IPS DF 4.7 (cell line): Measurements from ENCODE around the gene DDRGK1.
"Not testable (repeated sequence)": the region's sequence is repeated elsewhere in the genome, so short reads cannot be mapped to it uniquely, and the experiment has no call there.

Experiments
- DNase-seq: peaks from one replicate; pipeline ENCODE4 v3.0.0-alpha.2; 2013; ENCODE audit warnings: low spot score; ENCODE audit errors: extremely low read depth

DDRGK1 gene

DNA sequence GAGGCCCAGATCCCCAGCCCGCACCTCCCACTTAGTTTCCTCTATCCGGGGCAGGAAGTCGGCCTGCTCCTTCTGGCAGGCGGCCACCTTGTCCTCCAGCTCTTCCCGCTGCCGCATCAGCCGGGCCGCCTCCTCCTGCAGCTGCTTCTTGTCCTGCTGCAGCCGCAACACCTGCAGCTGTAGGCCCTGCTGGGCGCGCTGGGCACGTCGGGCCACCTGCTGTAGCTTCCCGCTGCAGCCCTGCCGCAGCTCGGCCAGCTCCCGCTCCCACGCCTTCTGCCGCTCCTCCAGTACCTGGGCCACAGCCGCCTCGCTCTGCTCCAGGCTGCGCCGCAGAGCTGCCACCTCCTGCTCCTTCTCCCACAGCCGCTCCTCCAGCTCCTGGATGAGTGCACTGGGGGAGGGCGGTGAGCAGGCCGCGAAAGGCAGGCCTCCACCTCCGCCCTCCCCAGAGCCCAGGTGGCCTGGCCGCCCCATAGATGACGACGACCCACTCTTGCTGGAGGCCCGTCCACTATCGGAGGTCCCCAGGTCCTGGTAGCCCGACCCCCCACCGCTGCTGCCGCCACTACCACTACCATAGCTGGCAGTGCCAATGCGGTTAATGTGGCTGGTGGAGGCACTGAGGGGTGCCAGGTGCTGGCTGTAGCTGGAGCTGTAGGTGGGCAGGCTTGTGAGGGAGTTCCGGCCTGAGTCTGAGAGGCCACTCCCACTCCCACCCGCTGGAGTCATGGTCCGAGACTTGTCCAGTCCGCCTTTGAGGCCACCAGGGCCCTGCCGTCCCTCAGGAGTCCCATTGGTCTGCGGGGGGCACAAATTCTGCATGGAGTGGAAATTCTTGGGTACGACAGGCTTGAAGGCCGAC lies 38.8 kb downstream of the DDRGK1 start:
- no peak for DNase-seq

DNA sequence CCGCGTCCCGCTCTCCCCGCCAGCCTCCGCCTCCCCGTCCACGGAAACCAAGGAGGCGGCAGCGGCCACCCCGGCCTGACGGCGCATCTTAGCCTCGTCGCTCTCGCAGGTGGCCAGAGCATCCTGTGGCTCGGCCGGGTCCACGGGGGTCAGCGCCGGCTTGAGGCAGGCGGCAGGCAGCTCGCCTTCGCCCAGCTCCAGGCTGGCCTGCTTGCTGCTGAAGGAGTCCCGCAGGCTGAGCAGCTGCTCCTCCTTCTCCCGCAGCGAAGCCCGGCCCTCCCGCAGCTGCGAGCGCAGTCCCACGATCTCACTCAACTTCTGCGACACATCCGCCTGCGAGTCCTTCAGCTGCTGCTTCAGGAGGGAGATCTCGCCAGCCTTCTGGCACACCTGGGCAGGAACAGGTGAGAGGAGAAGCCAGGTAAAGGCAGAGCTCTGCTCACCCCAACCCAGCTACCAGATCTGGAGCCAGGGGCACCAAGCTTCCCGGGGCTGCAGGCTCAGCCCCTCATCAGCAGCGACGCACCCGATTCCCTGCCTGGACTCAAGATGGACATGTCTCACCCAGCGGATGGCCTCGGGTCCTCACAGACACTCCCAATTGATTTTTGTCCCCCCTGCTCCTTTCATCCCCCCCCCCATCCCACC lies 39.6 kb downstream of the DDRGK1 start:
- no peak for DNase-seq

DNA sequence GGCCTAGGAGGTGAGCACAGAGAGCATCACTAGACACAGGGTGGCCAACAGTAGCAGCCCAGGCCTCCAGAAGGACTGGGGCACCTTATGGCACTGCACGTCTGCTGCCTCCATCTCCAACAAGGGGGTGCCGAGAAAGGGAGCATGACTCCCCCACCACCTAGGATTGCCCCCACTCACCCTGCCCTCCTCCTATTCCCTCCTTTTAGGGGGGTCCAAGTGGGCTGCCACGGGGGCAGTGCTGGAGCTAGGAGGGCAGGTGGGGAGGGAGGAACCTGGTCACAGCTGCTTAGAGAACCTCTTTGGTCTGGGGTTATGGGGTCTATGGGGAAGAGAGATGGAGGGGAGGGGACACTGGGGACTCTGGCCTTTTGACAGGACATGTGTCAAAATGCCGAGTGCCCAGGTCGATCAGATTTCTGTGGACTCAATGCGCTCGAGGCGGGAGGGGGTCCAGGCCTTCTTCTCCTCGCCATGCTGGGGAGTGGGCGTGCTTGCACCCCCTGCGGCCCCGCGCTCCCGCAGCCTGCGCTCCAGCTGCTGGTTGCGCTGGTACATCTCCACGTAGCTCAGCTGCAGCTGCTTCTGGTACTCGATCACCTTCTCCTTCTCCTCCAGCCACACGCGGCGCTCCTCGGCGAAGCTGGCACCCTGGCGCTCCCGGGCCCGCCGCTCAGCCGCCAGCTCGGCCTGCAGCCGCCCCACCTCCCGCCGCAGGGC lies 40.3 kb downstream of the DDRGK1 start:
- DNase-seq, result no peak

DNA sequence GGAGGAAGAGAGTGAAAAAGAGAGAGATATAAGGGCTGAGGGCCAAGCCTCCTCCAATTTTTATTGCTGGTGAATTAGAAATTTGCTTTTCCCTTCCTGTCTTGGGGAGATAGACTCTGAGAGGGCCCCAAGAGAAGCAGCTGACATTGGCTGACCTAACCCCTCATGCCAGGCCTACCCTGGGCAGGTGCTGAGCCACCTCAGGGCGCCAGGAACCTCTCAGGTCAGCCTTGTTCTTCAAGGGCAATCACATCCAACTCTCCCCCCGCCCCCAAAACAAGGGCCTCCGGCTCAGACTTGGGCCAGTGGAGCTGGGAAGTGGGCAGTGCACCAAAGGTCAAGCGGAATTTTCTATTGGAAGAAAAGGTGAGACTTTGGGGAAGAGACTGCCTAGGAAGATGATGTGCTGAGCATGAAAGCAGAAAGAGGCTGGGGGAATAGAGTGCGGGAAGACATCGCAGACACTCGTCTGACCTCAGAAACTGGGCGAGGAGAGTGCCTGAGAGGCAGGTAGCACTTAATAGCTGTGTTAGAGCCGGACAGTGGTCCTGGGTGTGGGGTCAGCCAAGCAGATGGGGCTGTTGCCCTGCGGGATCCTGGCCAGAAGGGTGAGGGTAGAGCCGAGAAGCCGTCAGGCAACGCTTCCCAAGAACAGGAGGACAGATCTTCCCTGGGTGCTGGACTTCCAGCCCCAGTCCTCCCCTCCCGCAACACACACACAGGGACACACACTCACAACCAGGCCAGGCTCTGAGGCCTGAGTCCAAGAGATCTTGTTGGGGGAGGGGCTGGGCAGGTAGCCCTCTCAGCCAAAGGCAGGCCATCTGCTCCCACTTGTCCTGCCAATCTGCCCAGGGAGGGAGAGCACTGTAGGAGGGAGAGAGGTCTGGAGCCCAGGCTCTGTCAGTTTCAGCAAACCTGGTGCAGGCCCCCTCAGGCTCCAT lies 41.1 kb downstream of the DDRGK1 start:
- DNase-seq, result no peak

DNA sequence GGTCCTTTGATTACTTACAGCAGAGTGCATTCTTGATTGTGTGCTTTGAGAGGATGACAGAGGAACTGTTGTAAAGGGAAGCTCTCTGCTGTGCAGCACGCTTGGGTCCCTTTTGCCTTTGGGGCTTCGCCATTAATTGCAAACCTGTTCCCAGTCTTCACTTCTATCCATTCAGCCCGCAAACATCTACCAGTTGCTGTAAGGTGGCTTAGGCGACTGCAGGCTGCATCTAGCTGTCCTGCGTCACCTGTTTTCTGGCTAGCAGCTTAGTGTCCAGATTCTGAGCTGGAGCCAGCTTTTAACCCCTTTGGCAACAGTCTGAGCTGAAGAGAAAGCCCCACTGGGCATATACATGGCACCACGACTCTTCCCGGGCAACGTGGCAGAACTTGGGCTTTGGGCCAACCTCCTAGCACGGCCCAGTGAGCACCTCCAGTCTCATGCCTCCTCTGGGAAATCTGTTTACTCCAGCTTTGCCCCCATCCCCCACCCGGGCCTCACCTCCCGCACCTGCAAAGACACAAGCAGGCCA lies 42.3 kb downstream of the DDRGK1 start:
- DNase-seq, result no peak

DNA sequence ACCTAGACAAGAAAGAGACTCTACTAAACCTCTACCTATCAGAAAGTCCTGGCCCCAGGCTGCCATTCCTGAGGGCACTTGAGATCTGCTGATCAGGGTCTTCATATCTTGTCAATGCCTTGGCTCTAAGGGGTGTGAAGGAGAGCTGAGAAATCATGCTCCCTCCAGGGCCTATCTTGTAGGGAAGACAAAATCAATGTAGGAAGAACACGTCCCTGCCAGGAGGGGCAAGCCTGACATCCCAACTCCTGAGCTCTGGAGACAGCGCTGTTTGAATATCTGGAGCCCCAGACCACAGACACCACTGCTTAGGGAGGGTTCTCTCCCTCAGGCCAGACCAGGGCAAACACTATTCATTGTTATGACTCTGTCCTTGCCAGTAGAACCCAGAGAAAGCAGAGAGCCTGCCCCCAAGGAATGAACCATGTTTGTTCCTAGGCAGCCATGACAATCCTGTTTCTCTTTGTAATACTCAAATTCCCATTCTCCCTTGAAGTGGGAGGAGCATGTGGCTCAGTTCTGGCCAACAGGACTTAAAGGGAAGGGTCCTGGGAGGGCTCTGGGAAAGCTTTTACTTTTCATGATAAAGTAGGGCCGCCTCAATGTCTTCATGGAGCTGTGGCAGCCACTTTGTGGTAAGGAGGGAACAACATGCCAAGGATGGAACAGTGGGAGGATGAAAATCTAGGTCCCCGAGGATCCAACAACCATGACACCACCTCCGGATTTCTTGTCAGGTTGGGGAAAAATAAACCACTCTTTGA lies 43.0 kb downstream of the DDRGK1 start:
- DNase-seq, result no peak

DNA sequence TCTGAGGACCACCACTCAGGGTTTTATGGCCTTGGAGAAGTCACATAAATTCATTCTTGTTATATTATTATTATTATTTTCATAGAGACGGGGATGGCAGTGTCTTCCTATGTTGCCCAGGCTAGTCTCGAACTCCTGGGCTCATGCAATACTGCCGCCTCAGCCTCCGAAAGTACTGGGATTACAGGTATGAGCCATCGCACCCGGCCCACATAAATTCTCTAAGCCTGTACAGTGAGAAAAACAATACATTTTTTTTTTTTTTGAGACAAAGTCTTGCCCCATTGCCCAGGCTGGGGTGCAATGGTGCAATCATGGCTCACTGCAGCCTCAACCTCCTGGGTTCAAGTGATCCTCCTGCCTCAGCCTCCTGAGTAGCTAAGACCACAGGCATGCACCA lies 44.1 kb downstream of the DDRGK1 start:
- no peak for DNase-seq

DNA sequence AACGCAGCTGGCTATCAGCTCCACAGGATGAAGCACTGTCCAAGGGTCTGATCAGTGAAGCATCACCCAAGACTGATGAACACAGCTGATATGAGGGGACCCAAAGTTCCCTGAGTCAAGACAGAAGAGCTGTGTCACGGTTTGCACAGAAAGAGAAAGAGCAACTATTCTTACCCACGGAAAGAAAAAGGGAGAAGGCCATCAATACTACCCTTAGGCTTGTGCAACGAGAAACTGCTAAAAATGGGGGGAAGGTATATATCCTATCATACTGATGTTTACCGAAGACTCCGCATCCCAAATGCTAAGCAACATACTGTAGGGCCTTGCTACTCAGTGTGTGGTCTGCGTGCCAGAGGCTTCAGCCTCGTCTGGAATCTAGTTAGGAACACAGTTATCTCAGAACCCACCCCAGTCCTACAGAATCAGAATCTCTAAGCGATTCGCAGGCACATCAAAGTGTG lies 45.5 kb downstream of the DDRGK1 start:
- DNase-seq, result no peak

DNA sequence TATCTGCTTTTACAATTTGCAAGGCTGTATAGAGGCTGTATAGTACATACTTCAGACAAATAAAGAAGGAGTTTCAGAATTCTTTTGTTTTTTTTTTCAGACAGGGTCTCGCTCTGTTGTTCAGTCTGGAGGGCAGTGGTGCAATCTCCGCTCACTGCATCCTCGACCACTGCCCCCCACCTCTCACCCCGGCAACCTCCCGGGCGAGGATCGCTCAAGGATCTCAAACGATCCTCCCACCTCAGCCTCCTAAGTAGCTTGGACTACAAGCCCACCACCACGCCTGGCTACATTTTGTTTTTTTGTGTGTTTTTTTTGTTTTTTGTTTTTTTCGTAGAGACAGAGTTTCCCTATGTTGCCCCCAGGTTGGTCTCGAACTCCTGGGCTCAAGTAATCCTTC lies 46.7 kb downstream of the DDRGK1 start:
- DNase-seq, result no peak

DNA sequence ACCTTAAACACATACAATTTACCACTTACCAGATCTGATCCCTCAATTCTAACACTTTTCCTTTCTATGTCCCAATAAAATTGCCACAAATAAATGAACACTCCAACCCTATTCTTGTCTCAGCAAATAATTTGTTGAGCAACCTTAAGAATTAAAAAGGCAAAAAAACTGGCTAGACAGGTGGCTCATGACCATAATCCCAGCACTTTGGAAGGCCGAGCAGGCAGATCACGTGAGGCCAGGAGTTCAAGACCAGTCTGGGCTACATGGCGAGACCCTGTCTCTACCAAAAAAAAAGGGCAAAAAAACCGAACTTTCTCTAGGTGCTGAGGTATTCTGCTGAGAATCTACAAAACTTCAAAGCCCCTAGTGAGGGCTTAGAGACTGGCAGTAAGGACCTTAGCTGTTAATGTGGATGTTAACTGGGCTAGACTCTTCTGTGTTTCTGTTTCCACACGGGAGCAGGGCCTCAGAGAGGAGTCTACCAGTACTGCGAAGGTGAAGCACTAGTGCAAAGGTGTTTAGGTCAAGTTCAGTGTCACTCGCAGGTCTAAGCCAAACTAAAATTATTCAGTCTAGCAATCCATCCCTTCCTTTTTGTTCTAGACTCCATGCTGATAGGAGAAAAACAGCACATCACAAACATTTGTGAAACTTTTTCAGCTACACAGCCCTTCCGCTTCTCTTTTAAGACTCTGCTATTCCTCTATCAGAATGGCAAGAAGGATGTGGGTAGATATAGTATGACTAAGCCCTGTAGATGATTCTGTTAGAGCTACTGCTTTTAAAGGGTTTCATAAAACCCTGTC lies 47.5 kb downstream of the DDRGK1 start:
- no peak for DNase-seq

DNA sequence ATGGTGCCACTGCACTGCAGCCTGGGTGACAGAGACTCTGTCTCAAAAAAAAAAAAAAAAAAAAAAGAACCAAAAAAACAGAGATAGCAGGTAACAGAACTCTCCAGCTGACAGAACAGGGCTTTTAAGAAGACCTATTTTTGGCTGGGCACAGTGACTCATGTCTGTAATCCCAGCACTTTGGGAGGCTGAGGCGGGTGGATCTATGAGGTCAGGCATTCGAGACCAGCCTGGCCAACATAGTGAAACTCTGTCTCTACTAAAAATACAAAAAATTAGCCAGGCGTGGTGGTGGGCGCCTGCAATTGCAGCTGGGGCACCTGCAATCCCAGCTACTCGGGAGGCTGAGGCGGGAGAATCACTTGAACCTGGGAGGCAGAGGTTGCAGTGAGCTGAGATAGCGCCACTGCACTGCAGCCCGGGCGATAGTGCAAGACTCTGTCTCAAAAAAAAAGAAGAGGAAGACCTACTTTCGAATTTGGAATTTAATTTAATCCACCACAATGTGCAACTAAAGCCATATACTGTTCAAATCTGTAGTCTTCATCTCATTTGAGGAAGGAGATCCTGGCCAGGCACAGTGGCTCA lies 52.3 kb downstream of the DDRGK1 start:
- not testable (repeated sequence) for DNase-seq

DNA sequence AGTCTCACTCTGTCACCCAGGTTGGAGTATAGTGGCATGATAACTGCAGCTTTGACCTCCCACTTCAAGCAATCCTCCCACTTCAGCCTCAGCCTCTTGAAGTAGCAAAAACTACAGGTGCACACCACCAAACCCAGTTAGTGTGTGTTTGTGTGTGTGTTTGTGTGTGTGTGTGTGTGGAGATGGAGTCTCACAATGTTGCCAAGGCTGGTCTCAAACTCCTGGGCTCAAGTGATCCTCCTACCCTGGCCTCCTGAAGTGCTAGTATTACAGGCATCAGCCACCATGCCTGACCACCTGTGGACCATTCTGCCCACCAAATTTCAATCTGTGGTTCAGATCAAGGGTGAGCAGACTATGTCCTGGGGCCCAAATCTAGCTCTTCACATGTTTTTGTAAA lies 53.6 kb downstream of the DDRGK1 start:
- no peak for DNase-seq

DNA sequence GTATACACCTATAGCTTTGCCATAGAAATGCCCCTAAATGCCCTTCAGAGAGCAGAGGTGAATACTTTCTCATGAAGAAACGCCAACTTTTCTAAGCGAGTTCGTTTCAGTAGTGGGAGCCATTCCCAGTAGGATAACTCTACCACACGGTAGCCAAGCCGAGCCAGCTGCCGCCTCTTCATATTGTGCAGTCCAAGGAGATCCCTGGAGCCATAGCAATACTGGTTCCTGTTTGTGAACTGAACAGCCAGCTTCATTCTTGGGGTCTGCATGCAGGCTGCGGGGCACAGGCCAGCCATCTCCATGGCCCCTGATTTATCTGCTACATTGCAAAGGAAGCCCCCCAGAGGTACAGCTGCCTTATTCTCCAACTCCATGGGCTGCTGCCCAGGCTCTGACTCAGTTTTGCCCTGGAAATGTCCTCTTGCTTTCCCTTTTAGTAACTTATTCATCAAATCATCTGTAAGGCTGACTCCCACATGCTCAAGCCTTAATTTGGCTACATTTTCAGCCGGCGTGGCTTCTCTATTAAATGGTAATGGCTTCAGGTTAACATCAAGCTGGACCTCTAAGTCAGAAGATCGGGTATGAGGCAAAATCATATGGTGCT lies 57.6 kb downstream of the DDRGK1 start:
- no peak for DNase-seq

DNA sequence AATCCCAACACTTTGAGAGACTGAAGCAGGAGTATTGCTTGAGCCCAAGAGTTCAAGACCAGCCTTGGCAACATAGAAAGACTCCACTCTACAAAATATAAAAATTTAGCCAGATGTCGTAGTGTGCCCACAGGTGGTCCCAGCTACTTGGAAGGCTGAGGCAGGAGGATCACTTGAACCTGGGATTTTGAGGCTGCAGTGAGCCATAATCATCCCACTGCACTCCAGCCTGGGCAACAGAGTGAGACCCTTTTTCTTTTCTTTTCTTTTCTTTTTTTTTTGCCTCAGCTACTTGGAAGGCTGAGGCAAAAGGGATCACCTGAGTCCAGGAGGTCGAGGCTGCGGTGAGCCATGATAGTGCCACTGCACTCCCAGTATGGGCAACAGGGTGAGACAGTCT lies 62.7 kb downstream of the DDRGK1 start:
- DNase-seq, result no peak
